Lung (tissue), 12 donors: ENCODE measurements around the gene ASCL3. TPM values are rescaled to one million over a fixed set of nuclear protein-coding genes. Genes with fewer than 3 reads are reported as not detected.
"Not testable (repeated sequence)": the region's sequence is repeated elsewhere in the genome, so short reads cannot be mapped to it uniquely, and the experiment has no call there.

ENCODE experiments used
- ATAC-seq: fragments of 200-7000 bp; cut with Tn5 transposase; one replicate; pipeline ENCODE4 v1.9.1; 2020; ENCODE audit warnings: moderate number of reproducible peaks; ENCODE audit not compliant: insufficient read depth, low FRiP score
- DNase-seq, 3 donors: peaks; one replicate each; pipeline ENCODE4 v3.0.0-alpha.2; 2013 to 2017
- H3K27ac ChIP-seq, 2 donors: one replicate each; pipeline ENCODE4 v1.5.1; 2013; ENCODE audit warnings: mild to moderate bottlenecking in 2 of 2, moderate library complexity in 2 of 2, control low read depth in 1 of 2, inconsistent platforms in 1 of 2, low read depth in 1 of 2, low read length in 1 of 2
- H3K27me3 ChIP-seq, 3 donors: one replicate each; pipeline ENCODE4 v1.5.1; 2013; ENCODE audit warnings: low read length in 2 of 3; ENCODE audit not compliant: control insufficient read depth in 3 of 3, insufficient read depth in 3 of 3
- H3K36me3 ChIP-seq, 4 donors: one replicate each; pipeline ENCODE4 v1.5.1; 2013; ENCODE audit warnings: low read length in 4 of 4, mild to moderate bottlenecking in 1 of 4, moderate library complexity in 1 of 4; ENCODE audit not compliant: control insufficient read depth in 4 of 4, insufficient read depth in 4 of 4
- H3K4me1 ChIP-seq, 5 donors: one replicate each; pipeline ENCODE4 v1.5.1; 2013; ENCODE audit warnings: low read length in 5 of 5, mild to moderate bottlenecking in 2 of 5, moderate library complexity in 1 of 5; ENCODE audit not compliant: control insufficient read depth in 5 of 5, insufficient read depth in 5 of 5
- H3K4me3 ChIP-seq: one replicate; pipeline ENCODE4 v1.5.1; 2013; ENCODE audit warnings: mild to moderate bottlenecking, control low read depth, moderate library complexity
- H3K9ac ChIP-seq, 2 donors: one replicate each; pipeline ENCODE4 v1.5.1; 2013; ENCODE audit warnings: low read length in 2 of 2, control low read depth in 1 of 2; ENCODE audit not compliant: insufficient read depth in 1 of 2
- H3K9me3 ChIP-seq, 4 donors: one replicate each; pipeline ENCODE4 v1.5.1; 2013; ENCODE audit warnings: low read length in 3 of 4, mild to moderate bottlenecking in 1 of 4, moderate library complexity in 1 of 4; ENCODE audit not compliant: control insufficient read depth in 4 of 4, insufficient read depth in 3 of 4
- CTCF ChIP-seq: IDR thresholded peaks from 2 replicates; pipeline ENCODE4 v1.5.1; 2012; ENCODE audit warnings: mild to moderate bottlenecking; ENCODE audit errors: control extremely low read depth, extremely low read depth
- WGBS, 2 donors: extraction: QIAGEN DNeasy Blood & Tissue Kit; methylation state at CpG; one replicate each; pipeline ENCODE4 v1.1.7; 2013; 5-methylcytosine and 5-hydroxymethylcytosine counted together
- polyA plus RNA-seq, 2 donors: library from polyadenylated mRNA; stranded (reverse); fragments of 200-250 nt; gene quantifications; one replicate each; pipeline ENCODE4 v1.2.1, GENCODE V29; 2013
- total RNA-seq, 2 donors: library from RNA; depleted of rRNA in 1 of 2; stranded (reverse); fragments of >200 nt in 1 of 2; gene quantifications; one replicate each; pipeline ENCODE4 v1.2.1, GENCODE V29; 2014 to 2021
- donor health status: control.
- donor health status: control.
- donor health status: Bipolar disorder and iron deficiency.
- donor health status: healthy.
- donor health status: DM: yes; HTN: yes; CAD: no.

The ASCL3 gene
- total and polyA plus RNA-seq, 4 donors, result not detected

GRCh38 chr11:8987446-8987845 lies 44.6 kb upstream of the ASCL3 start:
- Histone ChIP-seq H3K4me1 (no peaks in the 10 kb centered on the region), H3K27ac (no peak overlapping the region), H3K4me3 (no peak overlapping the region), H3K27me3 (no peaks in the 10 kb centered on the region), H3K9ac (no peak overlapping the region), H3K36me3 (no peaks in the 10 kb centered on the region), H3K9me3 (no peaks in the 10 kb centered on the region)
- DNase-seq, result no peak
- no peak for ATAC-seq
- TF ChIP-seq CTCF, result no peak
- WGBS, 2 donors, result 84 to 94% methylated on average over 2 of the region's 2 CpGs

GRCh38 chr11:8986772-8987171 lies 44.0 kb upstream of the ASCL3 start:
- H3K27ac ChIP-seq, H3K4me3 ChIP-seq, H3K36me3 ChIP-seq, H3K4me1 ChIP-seq, H3K9me3 ChIP-seq, H3K27me3 ChIP-seq, H3K9ac ChIP-seq, DNase-seq, ATAC-seq: not testable (repeated sequence)
- WGBS, 2 donors, result 95 to 96% methylated on average over 6 of the region's 6 CpGs

- H3K9ac ChIP-seq, result no peak overlapping the region
- no peak for DNase-seq
- no peaks in the 10 kb centered on the region for H3K36me3 ChIP-seq
- no peaks in the 10 kb centered on the region for H3K4me1 ChIP-seq
- WGBS, 2 donors, result 93 to 97% methylated on average over 5 of the region's 5 CpGs
- H3K27me3 ChIP-seq, result no peaks in the 10 kb centered on the region
- no peak for TF ChIP-seq CTCF
- no peak overlapping the region for H3K27ac ChIP-seq
- no peak overlapping the region for H3K4me3 ChIP-seq
- no peaks in the 10 kb centered on the region for H3K9me3 ChIP-seq
- no peak for ATAC-seq
Observed at GRCh38 chr11:8985462-8985861, 42.6 kb upstream of the ASCL3 start.

GRCh38 chr11:8983552-8983951 lies 40.7 kb upstream of the ASCL3 start:
- Histone ChIP-seq H3K4me1 (no peaks in the 10 kb centered on the region), H3K9me3 (no peaks in the 10 kb centered on the region), H3K27me3 (no peaks in the 10 kb centered on the region), H3K27ac (no peak overlapping the region), H3K9ac (no peak overlapping the region), H3K36me3 (no peaks in the 10 kb centered on the region), H3K4me3 (no peak overlapping the region)
- 74 to 87% methylated on average over 2 of the region's 2 CpGs for WGBS, 2 donors
- no peak for TF ChIP-seq CTCF
- no peak for ATAC-seq
- no peak for DNase-seq
